ENCODE results near the gene BRSK2. TPM values are rescaled to one million over a fixed set of nuclear protein-coding genes. Genes with fewer than 3 reads are reported as not detected.

The BRSK2 gene
- total RNA-seq, 1 donor from 2014 or later, result 7.1 TPM

DNA sequence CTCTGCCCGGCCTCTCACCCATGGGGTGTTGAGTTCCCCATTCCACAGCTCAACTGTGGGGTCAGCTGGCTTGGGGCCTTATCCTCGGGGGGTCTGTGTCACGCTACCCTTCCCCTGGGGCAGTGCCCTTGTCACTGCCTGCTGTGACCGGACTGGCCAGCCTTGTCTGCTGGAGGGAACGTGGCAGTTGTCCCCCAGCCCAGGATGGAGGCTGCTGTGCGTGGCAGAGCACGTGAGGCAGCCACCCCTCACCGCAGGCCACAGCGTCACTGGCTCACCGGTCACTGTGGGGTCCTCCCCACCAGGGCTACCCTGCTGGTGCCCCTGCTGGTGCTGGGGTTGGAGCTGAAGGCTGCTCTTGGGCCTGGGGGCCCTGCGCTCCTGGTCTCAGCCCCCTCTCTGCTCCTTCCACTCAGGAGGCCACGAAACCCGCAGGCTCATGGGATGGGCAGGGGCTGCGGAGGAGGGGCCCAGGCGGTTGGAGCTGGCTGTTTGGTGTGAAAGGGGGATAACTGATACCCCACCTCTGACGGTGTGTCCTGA lies 13.4 kb downstream of the BRSK2 start:
- Histone ChIP-seq H4K20me1 (ENCODE audit: insufficient read depth, low read length) (peaks cover 4% of the 10 kb centered on the region), H3K4me2 (ENCODE audit: low read length) (no peak overlapping the region), H3K4me3 (ENCODE audit: insufficient read depth, low read depth, low read length) (no peak overlapping the region), H3K36me3 (ENCODE audit: insufficient read depth, low read length) (no peaks in the 10 kb centered on the region), H3K27ac (ENCODE audit: low read depth, low read length) (no peak overlapping the region), H3K9me3 (ENCODE audit: insufficient read depth, low read depth, low read length) (no peaks in the 10 kb centered on the region), H3K27me3 (ENCODE audit: insufficient read depth, low read length) (no peaks in the 10 kb centered on the region), H3K79me2 (ENCODE audit: insufficient read depth, low read length) (no peaks in the 10 kb centered on the region), H3K4me1 (ENCODE audit: insufficient read depth, low read length) (no peaks in the 10 kb centered on the region), H3K9ac (ENCODE audit: low read length) (no peak overlapping the region), H2AFZ (ENCODE audit: low read depth, low read length) (no peak overlapping the region)
- H3K36me3 Mint-ChIP-seq (ENCODE audit: low read depth, unreplicated experiment), result no peaks in the 10 kb centered on the region
- H3K4me1 Mint-ChIP-seq (ENCODE audit: low read depth, unreplicated experiment), result no peaks in the 10 kb centered on the region
- H3K27me3 Mint-ChIP-seq (ENCODE audit: low read depth, unreplicated experiment), result peaks cover 2% of the 10 kb centered on the region
- DNase-seq (ENCODE audit: low read depth), result no peak
- no peak for TF ChIP-seq EZH2 (IDR thresholded peaks at IDR 0.05; ENCODE audit: insufficient read depth, low read length)
- TF ChIP-seq, protein P1, sequence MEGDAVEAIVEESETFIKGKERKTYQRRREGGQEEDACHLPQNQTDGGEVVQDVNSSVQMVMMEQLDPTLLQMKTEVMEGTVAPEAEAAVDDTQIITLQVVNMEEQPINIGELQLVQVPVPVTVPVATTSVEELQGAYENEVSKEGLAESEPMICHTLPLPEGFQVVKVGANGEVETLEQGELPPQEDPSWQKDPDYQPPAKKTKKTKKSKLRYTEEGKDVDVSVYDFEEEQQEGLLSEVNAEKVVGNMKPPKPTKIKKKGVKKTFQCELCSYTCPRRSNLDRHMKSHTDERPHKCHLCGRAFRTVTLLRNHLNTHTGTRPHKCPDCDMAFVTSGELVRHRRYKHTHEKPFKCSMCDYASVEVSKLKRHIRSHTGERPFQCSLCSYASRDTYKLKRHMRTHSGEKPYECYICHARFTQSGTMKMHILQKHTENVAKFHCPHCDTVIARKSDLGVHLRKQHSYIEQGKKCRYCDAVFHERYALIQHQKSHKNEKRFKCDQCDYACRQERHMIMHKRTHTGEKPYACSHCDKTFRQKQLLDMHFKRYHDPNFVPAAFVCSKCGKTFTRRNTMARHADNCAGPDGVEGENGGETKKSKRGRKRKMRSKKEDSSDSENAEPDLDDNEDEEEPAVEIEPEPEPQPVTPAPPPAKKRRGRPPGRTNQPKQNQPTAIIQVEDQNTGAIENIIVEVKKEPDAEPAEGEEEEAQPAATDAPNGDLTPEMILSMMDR (IDR thresholded peaks at IDR 0.05; ENCODE audit: insufficient read depth, low read depth, low read length), result no peak
- no peaks in the 10 kb centered on the region for H3K9me3 Mint-ChIP-seq (ENCODE audit: unreplicated experiment)
- H3K27ac Mint-ChIP-seq (ENCODE audit: unreplicated experiment), result no peak overlapping the region
- FAIRE-seq, result no peak
- no peak overlapping the region for H3K4me3 Mint-ChIP-seq (ENCODE audit: unreplicated experiment)

DNA sequence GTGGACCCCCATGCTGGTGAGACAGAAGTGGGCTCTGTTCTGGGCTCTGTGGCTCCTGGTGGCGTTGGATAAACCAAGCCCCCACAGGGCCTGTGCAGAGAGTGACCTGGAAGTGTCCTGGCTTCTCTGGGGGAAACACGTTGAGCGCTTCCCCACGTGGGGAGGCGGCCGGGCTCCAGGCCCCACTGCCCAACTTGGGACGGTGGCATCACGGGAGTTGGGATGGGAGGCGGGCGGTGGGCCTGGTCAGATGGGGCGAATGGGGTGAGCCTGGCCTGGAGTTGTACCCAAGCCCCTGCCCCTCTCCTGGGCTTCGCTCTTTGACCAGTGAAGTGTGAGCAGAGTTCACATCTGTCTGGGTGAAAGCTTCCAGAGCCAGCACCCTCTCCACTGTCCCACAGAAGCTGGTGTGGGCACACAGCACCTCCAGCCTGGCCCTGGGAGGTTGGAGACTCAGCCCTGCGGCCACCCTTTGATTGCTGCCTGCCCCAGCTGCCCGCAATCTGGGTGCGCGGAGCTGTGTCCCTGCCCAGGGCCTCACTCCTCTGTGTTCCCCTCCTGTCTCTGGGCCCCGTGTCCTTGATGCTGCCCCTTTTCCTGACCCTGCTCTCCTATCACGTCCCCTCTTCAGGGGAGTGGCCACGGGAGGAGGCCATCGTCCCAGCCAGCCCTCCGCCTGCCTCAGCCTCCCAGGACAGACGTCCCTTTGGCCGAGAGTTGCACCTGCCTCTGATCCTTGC lies 14.2 kb downstream of the BRSK2 start:
- no peaks in the 10 kb centered on the region for H3K4me1 Mint-ChIP-seq (ENCODE audit: low read depth, unreplicated experiment)
- no peaks in the 10 kb centered on the region for H3K9me3 Mint-ChIP-seq (ENCODE audit: unreplicated experiment)
- TF ChIP-seq EZH2 (IDR thresholded peaks at IDR 0.05; ENCODE audit: insufficient read depth, low read length), result no peak
- TF ChIP-seq, protein P1 (IDR thresholded peaks at IDR 0.05; ENCODE audit: insufficient read depth, low read depth, low read length), result no peak
- DNase-seq (ENCODE audit: low read depth) (no peak), FAIRE-seq (no peak)
- H3K36me3 Mint-ChIP-seq (ENCODE audit: low read depth, unreplicated experiment), result no peaks in the 10 kb centered on the region
- H3K27me3 Mint-ChIP-seq (ENCODE audit: low read depth, unreplicated experiment), result peaks cover 2% of the 10 kb centered on the region
- Histone ChIP-seq H3K27me3 (ENCODE audit: insufficient read depth, low read length) (no peaks in the 10 kb centered on the region), H3K9me3 (ENCODE audit: insufficient read depth, low read depth, low read length) (no peaks in the 10 kb centered on the region), H3K9ac (ENCODE audit: low read length) (no peak overlapping the region), H4K20me1 (ENCODE audit: insufficient read depth, low read length) (peaks cover 4% of the 10 kb centered on the region), H3K27ac (ENCODE audit: low read depth, low read length) (no peak overlapping the region), H2AFZ (ENCODE audit: low read depth, low read length) (no peak overlapping the region), H3K4me1 (ENCODE audit: insufficient read depth, low read length) (no peaks in the 10 kb centered on the region), H3K79me2 (ENCODE audit: insufficient read depth, low read length) (no peaks in the 10 kb centered on the region), H3K36me3 (ENCODE audit: insufficient read depth, low read length) (no peaks in the 10 kb centered on the region), H3K4me3 (ENCODE audit: insufficient read depth, low read depth, low read length) (no peak overlapping the region), H3K4me2 (ENCODE audit: low read length) (no peak overlapping the region)
- no peak overlapping the region for H3K27ac Mint-ChIP-seq (ENCODE audit: unreplicated experiment)
- no peak overlapping the region for H3K4me3 Mint-ChIP-seq (ENCODE audit: unreplicated experiment)
